Measurements from ENCODE around the gene C1S.

C1S gene

DNA sequence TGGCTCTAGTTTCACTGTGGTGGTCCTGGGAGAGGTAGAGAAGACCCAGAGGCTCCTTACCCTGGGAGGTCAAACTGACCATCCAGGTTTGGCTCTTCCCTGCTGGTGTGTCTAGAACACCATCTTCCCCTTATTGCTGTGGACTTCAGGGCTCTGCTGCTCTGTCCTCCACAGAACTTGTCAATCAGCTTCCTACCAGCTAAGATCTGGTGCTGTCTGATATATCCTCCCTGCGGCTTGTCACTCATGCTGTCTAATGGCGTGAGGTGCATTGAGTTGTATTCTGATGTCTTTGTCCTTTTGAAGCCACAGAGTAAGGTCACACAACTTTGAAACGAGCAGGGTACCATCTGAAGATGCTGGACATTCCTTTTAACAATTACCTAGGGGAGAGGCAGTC, 55.7 kb downstream of the C1S start:
- DNase-seq (ENCODE audit: low read depth), result no peak
- no peak overlapping the region for H3K4me3 ChIP-seq (ENCODE audit: low read length)
- TF ChIP-seq, protein P1, sequence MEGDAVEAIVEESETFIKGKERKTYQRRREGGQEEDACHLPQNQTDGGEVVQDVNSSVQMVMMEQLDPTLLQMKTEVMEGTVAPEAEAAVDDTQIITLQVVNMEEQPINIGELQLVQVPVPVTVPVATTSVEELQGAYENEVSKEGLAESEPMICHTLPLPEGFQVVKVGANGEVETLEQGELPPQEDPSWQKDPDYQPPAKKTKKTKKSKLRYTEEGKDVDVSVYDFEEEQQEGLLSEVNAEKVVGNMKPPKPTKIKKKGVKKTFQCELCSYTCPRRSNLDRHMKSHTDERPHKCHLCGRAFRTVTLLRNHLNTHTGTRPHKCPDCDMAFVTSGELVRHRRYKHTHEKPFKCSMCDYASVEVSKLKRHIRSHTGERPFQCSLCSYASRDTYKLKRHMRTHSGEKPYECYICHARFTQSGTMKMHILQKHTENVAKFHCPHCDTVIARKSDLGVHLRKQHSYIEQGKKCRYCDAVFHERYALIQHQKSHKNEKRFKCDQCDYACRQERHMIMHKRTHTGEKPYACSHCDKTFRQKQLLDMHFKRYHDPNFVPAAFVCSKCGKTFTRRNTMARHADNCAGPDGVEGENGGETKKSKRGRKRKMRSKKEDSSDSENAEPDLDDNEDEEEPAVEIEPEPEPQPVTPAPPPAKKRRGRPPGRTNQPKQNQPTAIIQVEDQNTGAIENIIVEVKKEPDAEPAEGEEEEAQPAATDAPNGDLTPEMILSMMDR (IDR thresholded peaks at IDR 0.05; ENCODE audit: insufficient read depth, low read depth, low read length, missing control alignments), result no peak

DNA sequence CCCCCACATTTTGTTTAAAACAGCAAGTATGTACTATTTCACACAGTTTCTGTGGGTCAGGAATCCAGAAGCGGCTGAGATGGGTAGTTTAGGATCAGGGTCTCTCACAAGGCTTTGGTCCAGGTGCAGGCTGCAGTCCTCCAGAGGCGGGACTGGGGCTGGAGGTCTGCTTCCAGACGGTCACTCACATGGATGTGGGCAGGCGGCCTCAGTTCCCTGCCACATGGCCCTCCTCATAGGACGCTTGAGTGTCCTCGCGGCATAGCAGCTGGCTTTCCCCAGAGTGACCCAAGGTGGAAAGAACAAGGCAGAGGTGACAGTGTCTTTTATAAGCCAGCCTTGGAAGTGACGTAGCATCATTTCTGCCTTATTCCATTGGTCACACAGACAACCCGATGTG, 56.4 kb downstream of the C1S start:
- no peak for DNase-seq (ENCODE audit: low read depth)
- H3K4me3 ChIP-seq (ENCODE audit: low read length), result no peak overlapping the region
- TF ChIP-seq, protein P1 (IDR thresholded peaks at IDR 0.05; ENCODE audit: insufficient read depth, low read depth, low read length, missing control alignments), result no peak

DNA sequence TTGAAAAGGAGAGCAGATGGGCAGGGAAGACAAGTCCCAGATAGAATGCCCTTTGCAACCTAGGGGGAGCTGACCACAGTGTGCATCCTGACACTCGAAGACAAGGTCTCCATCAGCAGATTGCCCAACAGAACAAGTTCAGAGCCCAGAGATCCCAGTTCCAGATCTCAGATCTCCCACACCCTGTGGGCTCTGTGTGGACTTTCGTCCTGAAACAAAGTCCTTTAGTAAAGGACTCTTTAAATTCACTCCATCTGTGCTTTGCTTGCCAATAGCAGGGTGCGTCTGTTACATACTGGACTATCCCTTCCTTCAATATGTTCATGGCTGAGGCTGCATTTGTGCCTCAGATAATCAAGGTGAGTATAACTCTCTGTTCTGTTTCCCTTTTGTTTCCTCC, 57.2 kb downstream of the C1S start:
- TF ChIP-seq, protein P1 (IDR thresholded peaks at IDR 0.05; ENCODE audit: insufficient read depth, low read depth, low read length, missing control alignments), result no peak
- no peak overlapping the region for H3K4me3 ChIP-seq (ENCODE audit: low read length)
- DNase-seq (ENCODE audit: low read depth), result no peak

DNA sequence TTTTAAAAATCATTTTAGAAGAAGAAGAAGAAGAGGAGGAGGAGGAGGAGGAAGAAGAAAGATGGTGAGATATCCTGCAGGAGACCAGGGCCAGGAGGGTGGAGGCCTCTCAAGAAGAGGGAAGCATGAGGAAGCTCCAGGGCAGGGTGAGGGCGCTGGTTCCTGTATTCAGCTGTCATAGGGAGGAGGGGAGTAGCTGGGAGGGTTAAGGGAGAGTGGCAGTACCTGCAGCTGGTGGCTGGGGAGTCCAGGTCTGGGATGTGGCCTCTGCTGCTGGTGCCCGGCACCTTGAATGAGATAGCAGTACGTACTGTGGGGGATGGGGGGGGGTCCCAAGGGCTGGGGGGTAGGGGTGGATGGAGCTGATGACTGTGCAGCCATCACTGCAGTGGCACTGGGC, 58.4 kb downstream of the C1S start:
- TF ChIP-seq, protein P1 (IDR thresholded peaks at IDR 0.05; ENCODE audit: insufficient read depth, low read depth, low read length, missing control alignments), result no peak
- DNase-seq (ENCODE audit: low read depth), result no peak
- H3K4me3 ChIP-seq (ENCODE audit: low read length), result no peak overlapping the region

DNA sequence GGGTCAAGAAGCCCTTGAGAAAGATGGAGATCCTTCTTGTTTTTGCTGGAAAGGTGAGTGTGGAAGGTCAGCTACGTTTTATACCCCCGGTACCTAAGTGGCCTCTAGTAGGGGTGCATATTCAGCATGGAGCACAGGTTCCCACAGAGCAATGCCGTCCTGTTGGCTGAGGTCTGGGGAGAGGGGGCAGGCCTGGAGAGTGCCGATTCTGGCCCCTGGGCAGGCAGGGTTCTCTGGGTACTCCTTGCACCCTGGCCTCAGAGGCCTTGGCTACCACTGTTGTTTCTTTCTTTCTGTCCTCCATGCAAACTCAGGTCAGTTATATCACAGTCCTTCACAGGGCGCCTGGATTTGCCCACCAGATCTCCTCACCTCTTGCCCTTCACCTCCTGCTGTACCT, 59.6 kb downstream of the C1S start:
- TF ChIP-seq, protein P1 (IDR thresholded peaks at IDR 0.05; ENCODE audit: insufficient read depth, low read depth, low read length, missing control alignments), result no peak
- no peak for DNase-seq (ENCODE audit: low read depth)
- H3K4me3 ChIP-seq (ENCODE audit: low read length), result no peak overlapping the region

Measured in epithelial cell of esophagus (primary cell).